ENCODE measurements around the gene SBSN. TPM values are rescaled to one million over a fixed set of nuclear protein-coding genes. Genes with fewer than 3 reads are reported as not detected.

The SBSN gene
- total and polyA plus RNA-seq, 5 experiments from 2014 or later, result 0.31 TPM; not detected in 4

DNA sequence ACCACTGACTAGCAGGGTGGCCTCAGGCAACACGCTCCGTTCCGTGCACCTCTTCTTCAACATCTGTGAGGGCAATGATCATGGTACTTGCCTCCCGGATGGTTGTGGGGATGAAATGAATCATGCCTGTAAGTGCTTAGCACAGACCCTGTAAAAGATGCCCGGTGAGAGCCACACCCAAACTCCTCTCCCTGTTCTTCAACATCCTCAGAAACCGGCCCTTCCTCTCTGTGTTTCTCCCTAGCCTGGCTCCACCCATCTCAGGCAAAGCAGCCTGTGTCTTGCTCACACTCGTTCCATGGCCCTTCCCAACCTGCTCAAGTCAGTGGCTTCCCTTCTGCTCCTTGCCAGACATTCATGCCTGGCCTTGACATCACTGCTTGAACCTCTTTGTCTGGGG lies 8.8 kb downstream of the SBSN start:
- POLR2A ChIA-PET, result no interaction called here
- no peaks in the 10 kb centered on the region for H3K4me1 Mint-ChIP-seq
- no peaks in the 10 kb centered on the region for H3K9me3 Mint-ChIP-seq
- no peak overlapping the region for H3K4me3 Mint-ChIP-seq
- H3K27me3 Mint-ChIP-seq, result peaks cover 5 to 33% (median 16%) of the 10 kb centered on the region in 5 donors
- H3K36me3 Mint-ChIP-seq, result no peaks in the 10 kb centered on the region
- DNase-seq (no peak), ATAC-seq (no peak)
- peak overlapping the region in 1 of 10 donors; percentile 6 for H3K27ac Mint-ChIP-seq

DNA sequence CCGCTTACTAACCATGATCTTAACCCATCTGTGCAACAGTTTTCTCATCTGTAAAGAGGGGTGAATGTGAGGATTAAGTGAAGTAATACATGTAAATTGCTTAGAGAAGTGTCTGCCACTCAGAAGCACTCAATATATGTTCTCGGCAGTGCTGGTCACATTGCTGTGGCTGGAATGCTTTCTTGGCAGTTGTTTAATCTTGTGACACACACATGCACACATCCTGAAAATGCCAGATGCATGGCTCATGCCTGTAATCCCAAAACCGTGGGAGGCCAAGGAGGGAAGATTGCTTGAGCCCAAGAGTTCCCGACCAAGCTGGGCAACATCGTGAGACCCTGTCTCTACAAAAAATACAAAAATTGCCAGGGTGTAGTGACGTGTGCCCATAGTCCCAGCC lies 9.8 kb downstream of the SBSN start:
- H3K4me3 Mint-ChIP-seq, result no peak overlapping the region
- no peaks in the 10 kb centered on the region for H3K36me3 Mint-ChIP-seq
- DNase-seq, result no peak
- peaks cover 7 to 37% (median 13%) of the 10 kb centered on the region in 5 donors for H3K27me3 Mint-ChIP-seq
- no peak overlapping the region for H3K27ac Mint-ChIP-seq
- no peaks in the 10 kb centered on the region for H3K4me1 Mint-ChIP-seq
- POLR2A ChIA-PET, result interaction anchor here (0.7 kb wide), 1 partner anchor 346 kb away, joined by 3 read pairs; no protein-coding TSS in a partner anchor
- no peak for ATAC-seq
- no peaks in the 10 kb centered on the region for H3K9me3 Mint-ChIP-seq

DNA sequence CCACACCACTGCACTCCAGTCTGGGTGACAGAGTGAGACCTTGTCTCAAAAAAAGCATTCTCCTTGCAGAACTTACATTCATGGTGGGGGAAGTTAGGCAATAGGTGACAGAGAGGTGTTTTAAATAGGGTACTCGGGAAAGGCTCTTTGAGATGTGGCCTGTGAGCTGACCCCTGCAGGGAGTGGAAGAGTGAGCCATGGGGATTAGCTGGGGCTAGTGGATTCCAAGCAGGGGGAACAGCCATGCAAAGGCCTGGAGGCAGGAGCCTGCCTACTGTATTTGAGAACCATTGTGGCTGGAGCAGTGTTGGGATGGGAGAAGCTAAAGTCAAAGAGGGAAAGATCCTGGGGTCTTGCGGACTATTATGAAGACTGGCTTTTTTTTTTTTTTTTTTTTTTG lies 10.8 kb downstream of the SBSN start:
- H3K36me3 Mint-ChIP-seq, result no peaks in the 10 kb centered on the region
- peaks cover 7 to 46% (median 22%) of the 10 kb centered on the region in 5 donors for H3K27me3 Mint-ChIP-seq
- POLR2A ChIA-PET, result interaction anchor here (0.7 kb wide), 2 partner anchors 33 to 347 kb away, joined by 3 to 4 read pairs; no protein-coding TSS in a partner anchor
- ATAC-seq (no peak), DNase-seq (no peak)
- no peaks in the 10 kb centered on the region for H3K4me1 Mint-ChIP-seq
- H3K9me3 Mint-ChIP-seq, result no peaks in the 10 kb centered on the region
- H3K4me3 Mint-ChIP-seq, result peak overlapping the region in 1 of 10 donors; percentile 1
- H3K27ac Mint-ChIP-seq, result no peak overlapping the region

DNA sequence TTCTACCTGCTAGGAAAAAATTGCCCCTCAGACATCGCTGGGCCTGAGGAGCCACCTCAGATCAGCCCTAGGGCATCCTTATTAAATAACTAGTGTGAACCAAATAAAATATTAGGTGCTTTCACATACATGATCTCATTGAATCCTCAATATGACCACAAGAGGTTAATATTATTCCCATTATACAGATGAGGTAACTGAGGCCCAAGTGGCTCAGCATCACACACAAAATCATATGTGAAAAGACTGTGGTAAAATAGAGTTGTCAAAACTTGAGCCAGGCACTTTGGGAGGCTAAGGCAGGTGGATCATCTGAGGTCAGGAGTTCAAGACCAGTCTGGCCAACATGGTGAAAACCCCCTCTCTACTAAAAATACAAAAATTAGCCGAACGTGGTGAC lies 11.8 kb downstream of the SBSN start:
- Mint-ChIP-seq H3K4me3 (no peak overlapping the region), H3K27me3 (peaks cover 10 to 57% (median 30%) of the 10 kb centered on the region in 5 donors), H3K27ac (no peak overlapping the region), H3K4me1 (no peaks in the 10 kb centered on the region), H3K36me3 (no peaks in the 10 kb centered on the region), H3K9me3 (no peaks in the 10 kb centered on the region)
- POLR2A ChIA-PET, result no interaction called here
- ATAC-seq, result no peak
- DNase-seq, result no peak

DNA sequence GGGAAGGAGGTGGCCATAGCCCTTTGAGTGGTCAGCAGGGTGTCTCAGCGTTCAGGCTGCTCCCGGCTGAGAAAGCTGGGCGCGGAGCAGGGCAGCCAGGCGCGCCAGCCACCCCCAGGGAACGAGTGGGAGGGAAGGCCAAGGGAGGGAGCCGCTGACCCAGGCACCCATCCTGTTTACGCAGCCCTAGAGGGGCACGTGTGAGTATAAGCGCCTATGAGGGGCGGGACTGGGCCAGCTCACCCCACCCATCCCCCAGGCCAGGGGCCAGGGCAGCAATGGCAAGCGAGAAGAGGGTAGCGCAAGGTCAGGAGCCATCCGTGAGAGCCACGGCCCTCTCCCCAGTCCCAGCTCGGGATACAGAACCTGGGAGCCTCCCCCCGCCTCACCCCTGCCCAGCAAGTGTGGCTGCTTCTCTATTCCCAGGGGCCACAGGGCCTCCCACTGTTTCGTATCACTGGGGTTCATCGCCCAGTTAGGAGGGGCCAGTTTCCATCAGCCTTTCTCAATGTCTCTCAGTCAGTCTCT lies 13.8 kb downstream of the SBSN start:
- POLR2A ChIA-PET, result no interaction called here
- Mint-ChIP-seq H3K27me3 (peaks cover 11 to 65% (median 28%) of the 10 kb centered on the region in 5 donors), H3K4me1 (peaks cover 3 to 16% (median 13%) of the 10 kb centered on the region in 4 donors), H3K4me3 (no peak overlapping the region), H3K27ac (no peak overlapping the region), H3K9me3 (no peaks in the 10 kb centered on the region), H3K36me3 (no peaks in the 10 kb centered on the region)
- ATAC-seq, result no peak
- no peak for DNase-seq

DNA sequence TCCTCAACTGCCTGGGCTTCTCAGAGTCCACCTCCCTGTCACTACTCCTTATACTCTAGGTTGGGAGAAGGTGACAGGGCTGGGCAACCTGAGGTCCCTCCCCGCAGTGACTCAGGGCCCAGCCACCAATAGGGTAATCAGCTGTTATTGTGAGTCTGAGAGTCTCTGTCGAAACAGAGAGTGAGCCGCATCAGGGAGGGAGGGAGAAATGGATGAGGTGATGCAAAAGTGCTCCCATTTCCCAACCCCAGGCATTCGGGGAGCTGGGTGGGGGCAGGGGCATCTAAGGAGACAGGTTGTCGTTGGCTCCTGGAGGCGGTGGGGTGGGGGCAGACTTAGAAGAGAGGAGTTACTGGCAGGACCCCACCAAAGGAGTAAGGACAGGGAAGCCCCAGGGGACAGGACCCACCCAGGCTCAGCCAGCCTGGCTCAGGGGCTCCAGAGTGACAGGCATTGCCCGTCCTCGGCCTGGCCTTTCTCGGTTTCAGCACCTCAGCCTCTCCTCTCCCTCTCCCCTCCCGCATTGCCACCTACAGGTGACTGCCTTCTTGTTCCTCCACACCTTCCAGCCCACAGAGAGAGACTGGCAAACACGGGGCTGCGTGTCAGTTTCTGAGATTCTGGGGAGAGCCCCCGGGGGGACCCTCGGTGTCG lies 14.4 kb downstream of the SBSN start, which contains the start of gene DMKN:
Gene DMKN (minus strand): TSS at position 22 of the 654 bp plus-strand sequence. CDS start 174 bp downstream, outside the sequence.
- H3K27me3 Mint-ChIP-seq, result peaks cover 11 to 61% (median 28%) of the 10 kb centered on the region in 5 donors
- H3K4me1 Mint-ChIP-seq, result peaks cover 3 to 19% (median 15%) of the 10 kb centered on the region in 4 donors

DNA sequence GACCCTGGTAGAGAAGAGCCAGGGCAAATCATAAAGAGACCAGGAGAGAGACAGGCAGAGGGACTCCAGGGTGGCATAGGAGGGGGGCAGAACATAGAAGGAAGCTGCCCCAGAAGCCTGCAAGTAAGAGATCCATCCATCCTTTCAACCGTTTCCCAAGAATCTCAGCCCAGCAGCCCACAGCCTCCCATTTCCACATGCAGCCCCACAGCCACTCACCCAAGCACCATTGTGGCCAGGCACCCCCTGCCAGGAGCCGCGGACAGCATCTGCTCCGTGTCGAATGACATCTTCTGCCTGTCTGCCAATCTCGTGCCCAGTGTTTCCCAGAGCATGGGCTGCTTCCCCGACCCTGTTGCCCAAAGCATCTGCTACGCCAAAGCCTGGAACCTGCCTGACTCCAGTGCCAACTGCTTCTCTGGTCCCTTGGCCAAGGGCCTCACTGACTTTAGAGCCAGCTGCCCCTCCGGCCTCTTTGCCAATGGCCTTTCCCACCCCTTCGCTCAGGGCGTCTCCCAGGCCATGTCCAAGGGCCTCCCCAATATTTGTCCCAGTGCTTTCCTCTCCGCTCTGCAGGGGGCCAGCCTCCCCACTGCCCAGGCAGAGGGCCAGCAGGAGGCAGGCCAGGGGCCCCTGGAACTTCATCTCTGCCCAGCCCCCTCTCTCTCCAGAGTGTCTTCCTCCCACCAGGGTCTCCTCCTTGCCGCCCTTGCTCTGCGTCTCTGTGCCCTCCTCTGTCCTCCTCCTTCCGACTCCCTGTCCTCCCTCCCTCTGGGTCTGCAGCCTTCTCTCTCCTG lies 15.1 kb downstream of the SBSN start:
- Mint-ChIP-seq H3K4me3 (no peak overlapping the region), H3K36me3 (no peaks in the 10 kb centered on the region), H3K9me3 (no peaks in the 10 kb centered on the region), H3K27ac (no peak overlapping the region), H3K4me1 (peaks cover 3 to 19% (median 15%) of the 10 kb centered on the region in 4 donors), H3K27me3 (peaks cover 8 to 61% (median 28%) of the 10 kb centered on the region in 5 donors)
- no peak for ATAC-seq
- no peak for DNase-seq
- POLR2A ChIA-PET, result no interaction called here

More for the DNA sequence above, 14.4 kb downstream of the SBSN start, which contains the start of gene DMKN:
- ATAC-seq (no peak), DNase-seq (no peak)
- peak within 1 kb of the TSS in 1 of 10 donors; percentile 56 for H3K27ac Mint-ChIP-seq
- no peak within 1 kb of the TSS for H3K4me3 Mint-ChIP-seq
- H3K9me3 Mint-ChIP-seq, result no peaks in the 10 kb centered on the region
- H3K36me3 Mint-ChIP-seq, result no peaks in the 10 kb centered on the region
- POLR2A ChIA-PET, result no interaction called here

DNA sequence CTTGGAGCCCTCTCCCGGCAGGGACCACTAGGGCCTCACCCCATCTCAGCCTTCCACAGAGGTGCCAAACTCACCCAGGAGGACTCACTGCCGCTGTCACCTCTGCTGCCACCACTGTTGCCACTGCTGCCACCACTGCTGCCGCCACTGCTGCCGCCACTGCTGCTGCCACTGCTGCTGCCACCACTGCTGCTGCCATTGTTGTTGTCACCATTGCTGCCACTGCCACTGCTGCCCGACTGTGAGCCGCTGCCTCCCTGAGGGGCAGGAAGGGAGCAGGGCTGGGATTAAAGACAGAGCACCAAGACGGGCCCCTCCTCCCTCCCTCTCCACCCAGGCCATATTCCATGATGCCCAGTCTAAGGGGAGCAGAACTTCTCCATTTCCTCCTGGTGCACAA lies 16.8 kb downstream of the SBSN start:
- peak overlapping the region in 1 of 10 donors; percentile 44 for H3K27ac Mint-ChIP-seq
- peak overlapping the region in 1 of 10 donors; percentile 34 for H3K4me3 Mint-ChIP-seq
- POLR2A ChIA-PET, result no interaction called here
- H3K9me3 Mint-ChIP-seq, result no peaks in the 10 kb centered on the region
- peaks cover 9 to 65% (median 29%) of the 10 kb centered on the region in 5 donors for H3K27me3 Mint-ChIP-seq
- ATAC-seq, result no peak
- no peaks in the 10 kb centered on the region for H3K36me3 Mint-ChIP-seq
- H3K4me1 Mint-ChIP-seq, result peaks cover 3 to 19% (median 15%) of the 10 kb centered on the region in 4 donors
- no peak for DNase-seq

DNA sequence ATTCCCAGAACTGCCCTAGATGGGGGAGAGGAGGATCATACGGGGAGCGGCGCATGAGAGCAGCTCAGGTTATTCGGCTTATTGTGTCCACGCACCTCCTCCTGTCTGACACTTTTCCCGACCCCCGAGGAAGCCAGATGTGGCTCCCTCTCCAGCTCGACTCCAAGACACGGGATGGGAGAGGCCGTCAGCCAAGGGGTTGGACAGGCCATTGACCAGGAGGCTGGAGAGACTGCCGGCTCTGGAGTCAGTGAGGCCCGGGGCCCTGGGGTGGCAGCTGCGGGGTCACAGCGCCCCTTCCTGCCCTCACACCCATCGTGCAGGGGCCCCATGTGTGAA lies 17.5 kb downstream of the SBSN start:
- Mint-ChIP-seq H3K27me3 (peaks cover 13 to 72% (median 31%) of the 10 kb centered on the region in 5 donors), H3K4me1 (peaks cover 3 to 19% (median 15%) of the 10 kb centered on the region in 4 donors), H3K9me3 (no peaks in the 10 kb centered on the region), H3K4me3 (peak overlapping the region in 6 of 10 donors; percentile 68 to 87 (median 78)), H3K36me3 (no peaks in the 10 kb centered on the region), H3K27ac (no peak overlapping the region)
- POLR2A ChIA-PET, result no interaction called here
- no peak for DNase-seq
- ATAC-seq, result no peak

DNA sequence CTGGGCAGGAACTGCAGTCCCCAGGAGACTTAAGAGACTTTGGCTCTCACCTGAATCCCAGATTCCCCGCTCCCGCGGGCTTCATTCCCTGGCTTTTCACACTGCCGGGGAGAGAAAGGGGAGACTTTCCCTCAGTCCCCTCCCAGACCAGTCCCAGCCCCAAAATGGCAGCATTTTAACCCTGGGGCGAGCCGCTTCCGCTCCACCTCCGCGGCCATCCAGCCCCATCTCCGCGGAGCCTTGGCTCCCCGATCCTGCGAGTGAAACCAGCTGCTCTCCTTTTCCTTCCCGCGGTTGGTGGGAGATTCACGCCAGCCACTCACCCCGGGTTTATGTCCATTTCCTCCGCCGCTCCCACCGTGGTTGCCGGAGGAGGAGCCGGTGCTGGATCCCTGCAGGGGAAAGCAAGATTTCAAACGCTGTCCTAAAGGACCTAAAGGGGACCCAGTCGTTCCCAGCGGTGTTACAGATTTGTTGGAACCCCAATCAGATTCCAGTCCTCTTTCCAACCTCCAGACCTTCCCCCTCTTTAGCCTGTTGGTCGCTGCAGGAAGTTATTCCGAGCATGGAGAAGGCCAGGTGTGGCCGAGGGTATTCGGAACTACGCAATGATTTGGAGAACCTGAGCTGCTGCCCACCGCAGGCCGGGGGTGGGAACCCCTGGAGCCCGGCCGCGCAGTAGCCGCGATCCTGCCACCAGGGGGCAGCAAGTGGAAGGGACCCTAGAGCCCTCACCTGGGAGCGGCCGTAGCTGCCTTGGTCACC lies 18.1 kb downstream of the SBSN start:
- Mint-ChIP-seq H3K9me3 (no peaks in the 10 kb centered on the region), H3K27ac (peak overlapping the region in 2 of 10 donors; percentile 35 to 59), H3K36me3 (no peaks in the 10 kb centered on the region), H3K4me3 (peak overlapping the region; percentile 68 to 87 (median 76)), H3K4me1 (peaks cover 3 to 19% (median 15%) of the 10 kb centered on the region in 4 donors), H3K27me3 (peaks cover 13 to 77% (median 30%) of the 10 kb centered on the region in 5 donors)
- peak; percentile 49 to 83 (median 68) for DNase-seq
- POLR2A ChIA-PET, result no interaction called here
- peak; percentile 74 to 92 for ATAC-seq

DNA sequence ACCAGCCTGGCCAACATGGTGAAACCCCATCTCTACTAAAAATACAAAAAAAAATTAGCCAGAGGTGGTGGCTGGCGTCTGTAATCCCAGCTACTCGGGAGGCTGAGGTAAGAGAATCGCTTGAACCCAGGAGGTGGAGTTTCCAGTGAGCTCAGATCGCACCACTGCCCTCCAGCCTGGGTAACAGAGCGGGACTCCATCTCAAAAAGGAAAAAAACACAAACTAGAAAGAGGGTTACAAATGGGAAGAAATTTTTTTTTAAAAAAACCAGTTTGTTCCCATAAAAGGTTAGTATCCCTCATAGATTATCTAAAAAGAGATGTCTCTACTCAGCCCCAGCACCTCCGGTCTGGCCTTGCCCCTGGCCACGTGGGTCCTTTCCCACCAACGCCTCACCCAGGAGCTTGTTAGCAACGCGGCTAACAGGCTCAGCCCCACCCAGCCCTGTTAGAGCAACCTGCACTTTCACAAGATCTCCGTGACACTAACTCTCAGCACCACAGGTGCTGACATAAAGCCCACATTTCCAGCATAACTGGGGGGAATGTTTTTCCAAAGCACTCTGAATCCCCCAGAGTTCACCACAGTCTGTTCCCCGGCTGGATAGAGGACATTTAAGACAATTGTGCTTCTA lies 19.0 kb downstream of the SBSN start:
- peaks cover 11 to 68% (median 30%) of the 10 kb centered on the region in 5 donors for H3K27me3 Mint-ChIP-seq
- POLR2A ChIA-PET, result no interaction called here

DNA sequence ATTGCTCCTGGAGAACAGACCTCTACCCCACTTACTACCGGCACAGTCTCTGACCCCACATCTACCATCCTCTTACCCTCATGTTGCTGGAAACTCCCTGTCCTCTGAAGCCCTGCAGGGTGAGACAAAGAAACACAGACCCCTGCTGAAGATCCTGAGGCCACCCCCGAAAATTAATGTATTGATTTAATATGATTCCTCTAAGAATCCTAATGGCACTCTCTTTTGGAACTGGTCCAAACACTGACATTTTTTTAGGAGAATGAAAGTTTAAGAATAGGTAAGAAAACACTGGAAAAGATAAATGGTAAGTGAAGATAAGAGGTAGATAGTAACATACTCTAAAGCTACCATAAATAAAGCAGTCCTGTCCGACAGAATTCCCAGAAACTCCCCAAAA lies 20.0 kb downstream of the SBSN start:
- Mint-ChIP-seq H3K4me3 (no peak overlapping the region), H3K27ac (no peak overlapping the region), H3K4me1 (peaks cover 3 to 19% (median 15%) of the 10 kb centered on the region in 4 donors), H3K27me3 (peaks cover 9 to 60% (median 28%) of the 10 kb centered on the region in 5 donors), H3K9me3 (no peaks in the 10 kb centered on the region), H3K36me3 (no peaks in the 10 kb centered on the region)
- DNase-seq (no peak), ATAC-seq (no peak)
- POLR2A ChIA-PET, result no interaction called here

More for the DNA sequence above, 19.0 kb downstream of the SBSN start:
- Mint-ChIP-seq H3K36me3 (no peaks in the 10 kb centered on the region), H3K27ac (peak overlapping the region in 2 of 10 donors; percentile 47 to 59), H3K4me1 (peaks cover 3 to 19% (median 15%) of the 10 kb centered on the region in 4 donors), H3K4me3 (peak overlapping the region; percentile 68 to 87 (median 76)), H3K9me3 (no peaks in the 10 kb centered on the region)
- peak in 6 of 10 donors; percentile 25 to 36 (median 28) for DNase-seq
- ATAC-seq, result peak; percentile 69 to 89

Measured in naive thymus-derived CD8-positive, alpha-beta T cell (primary cell).